Upper lobe of left lung (tissue), 6 donors: ENCODE measurements around the gene CCDC178. TPM values are rescaled to one million over a fixed set of nuclear protein-coding genes. Genes with fewer than 3 reads are reported as not detected.

Experiments used
- ATAC-seq, 2 donors: fragments of 200-7000 bp; cut with Tn5 transposase; one replicate each; pipeline ENCODE4 v1.9.1; 2022; ENCODE audit warnings: mild to moderate bottlenecking in 2 of 2, moderate library complexity in 2 of 2; ENCODE audit not compliant: low FRiP score in 2 of 2
- DNase-seq, 2 donors: peaks; one replicate each; pipeline ENCODE4 v3.0.0-alpha.2; 2019 to 2020
- H3K27ac ChIP-seq, 4 donors: fragments of 200-600 bp; sonication (generic); one replicate each; pipeline ENCODE4 v1.5.1; 2016 to 2019
- H3K27me3 ChIP-seq, 4 donors: fragments of 200-600 bp; sonication (generic); one replicate each; pipeline ENCODE4 v1.5.1; 2017 to 2019
- H3K36me3 ChIP-seq, 4 donors: fragments of 200-600 bp; sonication (generic); one replicate each; pipeline ENCODE4 v1.5.1; 2016 to 2019
- H3K4me1 ChIP-seq, 4 donors: fragments of 200-600 bp; sonication (generic); one replicate each; pipeline ENCODE4 v1.5.1; 2018 to 2019
- H3K4me3 ChIP-seq, 4 donors: fragments of 200-600 bp; sonication (generic); one replicate each; pipeline ENCODE4 v1.5.1; 2017 to 2019; ENCODE audit warnings: mild to moderate bottlenecking in 2 of 4, moderate library complexity in 1 of 4
- H3K9me3 ChIP-seq, 4 donors: fragments of 200-600 bp; sonication (generic); one replicate each; pipeline ENCODE4 v1.5.1; 2018 to 2019
- EP300 ChIP-seq, 4 donors: sonication (generic); formaldehyde crosslinking; IDR thresholded peaks; one replicate each; pipeline ENCODE4 v1.5.1; 2017; ENCODE audit warnings: antibody characterized with exemption in 4 of 4, control low read depth in 2 of 4
- POLR2A ChIP-seq, 4 donors: fragments of 450-650 bp; IDR thresholded peaks; one replicate each; pipeline ENCODE4 v1.5.1; 2016 to 2017; ENCODE audit warnings: antibody characterized with exemption in 4 of 4, mild to moderate bottlenecking in 2 of 4
- POLR2AphosphoS5 ChIP-seq, 2 donors: sonication (generic); formaldehyde crosslinking; IDR thresholded peaks; one replicate each; pipeline ENCODE4 v1.5.1; 2017; ENCODE audit warnings: antibody characterized with exemption in 2 of 2
- WGBS, 2 donors: methylation state at CpG; one replicate each; pipeline ENCODE4 v1.1.5; 2017 to 2018; 5-methylcytosine and 5-hydroxymethylcytosine counted together
- total RNA-seq, 6 donors: library from RNA; depleted of rRNA in 4 of 6; stranded (reverse); fragments of >200 nt in 4 of 6; gene quantifications; one replicate each; pipeline versions ENCODE4 v1.1.0 to v1.2.1, GENCODE V29; 2016 to 2021
- TF ChIP-seq, protein P1 (sequence below), 6 experiments: fragments of 450-650 bp in 4 of 6; fragments of 200-600 bp in 2 of 6; sonication (generic) in 2 of 6; IDR thresholded peaks; one replicate each; pipeline ENCODE4 v1.5.1; 2016 to 2019; ENCODE audit warnings: antibody characterized with exemption in 6 of 6
- donor health status: DM: no; HTN: no; CAD: no; lungs with moderate emphysema.
- donor health status: DM: no; HTN: yes; CAD: no; lungs with severe emphysema.

The CCDC178 gene
- total RNA-seq, 6 donors from 2014 or later, result 0.89 to 1.4 TPM; not detected in 4

DNA sequence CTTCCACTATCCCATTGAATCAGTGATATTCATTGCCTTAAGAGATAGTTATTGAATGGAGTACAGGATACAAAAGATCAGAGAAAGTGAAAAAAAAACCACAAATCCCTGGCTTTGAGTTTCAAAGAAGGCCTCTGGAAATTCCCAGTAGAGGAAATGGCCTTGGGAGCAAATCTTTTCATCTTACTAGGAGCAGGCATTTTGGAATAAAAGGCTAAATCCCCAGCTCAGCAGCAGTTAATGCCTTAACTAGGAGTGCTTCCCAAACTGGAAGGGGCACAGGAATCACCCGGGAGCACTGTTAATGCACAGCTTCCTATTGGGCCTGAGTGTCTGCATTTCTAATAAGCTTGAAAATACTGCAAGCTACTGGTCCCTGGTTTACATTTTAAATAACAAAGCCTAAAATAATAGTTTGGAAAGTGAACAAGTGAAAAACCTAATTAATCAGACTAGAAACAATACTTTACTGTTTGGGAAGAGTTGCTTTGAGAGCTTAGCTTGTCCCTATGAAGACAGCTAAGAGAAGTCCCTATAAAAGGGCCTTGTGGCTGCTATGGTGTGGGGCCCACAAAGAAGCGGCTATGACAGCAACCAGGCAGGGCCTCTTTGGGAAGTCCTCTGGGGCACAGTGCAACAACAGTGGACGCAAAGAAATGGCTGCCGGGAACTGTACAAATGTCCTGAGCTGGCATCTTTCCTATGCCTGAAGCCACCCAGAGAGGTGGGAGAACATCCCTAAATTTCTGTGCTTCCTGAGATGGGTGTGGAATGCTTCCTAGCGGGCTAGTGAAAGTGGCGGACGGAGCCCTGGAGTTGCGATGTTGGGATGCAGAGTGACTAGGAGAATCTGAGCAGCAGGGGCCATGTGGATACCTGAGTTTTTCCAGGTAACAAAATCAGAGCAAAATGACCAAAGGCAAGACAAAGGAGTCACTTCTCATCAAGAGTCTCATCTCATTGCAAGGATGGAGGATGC lies 550.6 kb downstream of the CCDC178 start:
- TF ChIP-seq EP300 (IDR thresholded peaks at IDR 0.05) (no peak), POLR2AphosphoS5 (IDR thresholded peaks at IDR 0.05) (no peak), POLR2A (IDR thresholded peaks at IDR 0.05) (no peak)
- TF ChIP-seq, protein P1, sequence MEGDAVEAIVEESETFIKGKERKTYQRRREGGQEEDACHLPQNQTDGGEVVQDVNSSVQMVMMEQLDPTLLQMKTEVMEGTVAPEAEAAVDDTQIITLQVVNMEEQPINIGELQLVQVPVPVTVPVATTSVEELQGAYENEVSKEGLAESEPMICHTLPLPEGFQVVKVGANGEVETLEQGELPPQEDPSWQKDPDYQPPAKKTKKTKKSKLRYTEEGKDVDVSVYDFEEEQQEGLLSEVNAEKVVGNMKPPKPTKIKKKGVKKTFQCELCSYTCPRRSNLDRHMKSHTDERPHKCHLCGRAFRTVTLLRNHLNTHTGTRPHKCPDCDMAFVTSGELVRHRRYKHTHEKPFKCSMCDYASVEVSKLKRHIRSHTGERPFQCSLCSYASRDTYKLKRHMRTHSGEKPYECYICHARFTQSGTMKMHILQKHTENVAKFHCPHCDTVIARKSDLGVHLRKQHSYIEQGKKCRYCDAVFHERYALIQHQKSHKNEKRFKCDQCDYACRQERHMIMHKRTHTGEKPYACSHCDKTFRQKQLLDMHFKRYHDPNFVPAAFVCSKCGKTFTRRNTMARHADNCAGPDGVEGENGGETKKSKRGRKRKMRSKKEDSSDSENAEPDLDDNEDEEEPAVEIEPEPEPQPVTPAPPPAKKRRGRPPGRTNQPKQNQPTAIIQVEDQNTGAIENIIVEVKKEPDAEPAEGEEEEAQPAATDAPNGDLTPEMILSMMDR (IDR thresholded peaks at IDR 0.05), result no peak
- ATAC-seq (no peak), DNase-seq (no peak)
- Histone ChIP-seq H3K4me1 (no peaks in the 10 kb centered on the region), H3K36me3 (no peaks in the 10 kb centered on the region), H3K9me3 (no peaks in the 10 kb centered on the region), H3K4me3 (no peak overlapping the region), H3K27ac (no peak overlapping the region), H3K27me3 (no peaks in the 10 kb centered on the region)
- WGBS, 2 donors, result 88 to 95% methylated on average over 8 of the region's 8 CpGs

DNA sequence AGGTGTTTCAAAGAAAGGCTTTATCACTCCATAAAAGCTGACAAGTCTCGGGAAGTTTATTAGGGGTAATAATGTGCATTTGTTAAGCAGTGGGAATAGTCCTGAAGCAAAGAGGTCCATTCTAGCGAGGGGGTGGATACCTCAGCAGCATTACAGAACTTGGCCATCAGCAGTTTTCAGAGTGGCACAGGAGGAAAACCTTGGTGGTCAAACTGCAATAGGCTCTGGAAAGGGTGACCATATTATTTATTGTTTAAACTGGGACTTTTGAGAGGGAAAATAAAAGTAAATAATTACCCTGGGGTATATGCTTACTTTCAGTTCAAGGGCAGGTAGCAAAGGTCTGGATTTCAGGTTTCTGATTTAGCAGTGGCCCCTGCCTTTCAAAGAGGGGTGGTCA lies 552.2 kb downstream of the CCDC178 start:
- Histone ChIP-seq H3K36me3 (no peaks in the 10 kb centered on the region), H3K27ac (no peak overlapping the region), H3K4me3 (no peak overlapping the region), H3K9me3 (no peaks in the 10 kb centered on the region), H3K4me1 (no peaks in the 10 kb centered on the region), H3K27me3 (no peaks in the 10 kb centered on the region)
- TF ChIP-seq, protein P1 (IDR thresholded peaks at IDR 0.05), result no peak
- no peak for TF ChIP-seq EP300 (IDR thresholded peaks at IDR 0.05)
- no peak for TF ChIP-seq POLR2AphosphoS5 (IDR thresholded peaks at IDR 0.05)
- TF ChIP-seq POLR2A (IDR thresholded peaks at IDR 0.05), result no peak
- no peak for DNase-seq
- no peak for ATAC-seq
- 81 to 86% methylated on average over 2 of the region's 2 CpGs for WGBS, 2 donors

Other genes starting within 250 kb of the CCDC178 start
- 1 to 10 TPM in 3 of 6 donors, under 1 TPM in 3; 0.46 to 2.2 (median 0.98) TPM for gene ASXL3, start 137.5 kb upstream of the CCDC178 start, total RNA-seq